ENCODE measurements around the gene WDR1.

The WDR1 gene, protein sequence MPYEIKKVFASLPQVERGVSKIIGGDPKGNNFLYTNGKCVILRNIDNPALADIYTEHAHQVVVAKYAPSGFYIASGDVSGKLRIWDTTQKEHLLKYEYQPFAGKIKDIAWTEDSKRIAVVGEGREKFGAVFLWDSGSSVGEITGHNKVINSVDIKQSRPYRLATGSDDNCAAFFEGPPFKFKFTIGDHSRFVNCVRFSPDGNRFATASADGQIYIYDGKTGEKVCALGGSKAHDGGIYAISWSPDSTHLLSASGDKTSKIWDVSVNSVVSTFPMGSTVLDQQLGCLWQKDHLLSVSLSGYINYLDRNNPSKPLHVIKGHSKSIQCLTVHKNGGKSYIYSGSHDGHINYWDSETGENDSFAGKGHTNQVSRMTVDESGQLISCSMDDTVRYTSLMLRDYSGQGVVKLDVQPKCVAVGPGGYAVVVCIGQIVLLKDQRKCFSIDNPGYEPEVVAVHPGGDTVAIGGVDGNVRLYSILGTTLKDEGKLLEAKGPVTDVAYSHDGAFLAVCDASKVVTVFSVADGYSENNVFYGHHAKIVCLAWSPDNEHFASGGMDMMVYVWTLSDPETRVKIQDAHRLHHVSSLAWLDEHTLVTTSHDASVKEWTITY

DNA sequence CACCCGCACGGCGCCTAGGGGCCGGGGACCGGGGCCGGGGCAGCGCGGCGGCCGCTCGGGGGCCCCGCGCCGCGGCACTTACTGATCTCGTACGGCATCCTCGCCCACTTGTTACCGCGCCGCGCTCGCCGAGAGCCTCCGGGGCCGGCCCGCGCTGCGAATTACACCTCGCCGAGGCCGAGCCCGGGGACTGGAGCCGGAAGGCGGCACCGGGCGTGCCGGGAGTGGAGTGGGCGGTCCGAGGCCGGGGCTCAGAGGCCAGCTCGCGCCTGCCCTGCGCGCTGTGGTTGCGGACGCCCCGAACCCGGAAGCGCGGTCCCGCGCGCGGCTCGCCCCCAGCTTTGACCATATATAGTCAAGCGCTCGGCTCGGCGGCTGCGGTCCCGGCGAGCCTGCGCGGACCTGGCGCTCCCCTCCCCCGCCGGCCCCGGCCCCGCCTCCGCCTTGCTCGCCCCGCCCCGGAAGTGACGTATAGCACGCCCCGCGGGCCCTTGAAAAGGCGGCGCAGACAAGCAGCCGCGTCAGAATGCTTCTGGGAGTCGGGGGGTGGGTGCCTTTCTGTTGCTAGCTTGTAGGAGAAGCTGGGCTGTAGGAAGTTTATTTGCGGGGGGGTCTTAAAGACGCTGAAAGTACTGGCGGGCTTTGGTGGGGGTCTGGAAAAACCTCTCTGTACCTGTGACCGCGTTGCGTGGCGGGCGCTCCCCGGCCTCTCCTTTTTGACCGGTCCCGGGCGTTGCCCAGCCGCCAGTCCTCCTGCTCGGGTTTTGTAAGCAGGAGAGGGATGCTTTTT, at the start of gene WDR1:
Gene WDR1, minus strand, starts transcription at position 231 of the 790 bp plus-strand sequence. Its CDS starts 133 bp downstream, at position 98.
- TF ChIP-seq, protein P1, sequence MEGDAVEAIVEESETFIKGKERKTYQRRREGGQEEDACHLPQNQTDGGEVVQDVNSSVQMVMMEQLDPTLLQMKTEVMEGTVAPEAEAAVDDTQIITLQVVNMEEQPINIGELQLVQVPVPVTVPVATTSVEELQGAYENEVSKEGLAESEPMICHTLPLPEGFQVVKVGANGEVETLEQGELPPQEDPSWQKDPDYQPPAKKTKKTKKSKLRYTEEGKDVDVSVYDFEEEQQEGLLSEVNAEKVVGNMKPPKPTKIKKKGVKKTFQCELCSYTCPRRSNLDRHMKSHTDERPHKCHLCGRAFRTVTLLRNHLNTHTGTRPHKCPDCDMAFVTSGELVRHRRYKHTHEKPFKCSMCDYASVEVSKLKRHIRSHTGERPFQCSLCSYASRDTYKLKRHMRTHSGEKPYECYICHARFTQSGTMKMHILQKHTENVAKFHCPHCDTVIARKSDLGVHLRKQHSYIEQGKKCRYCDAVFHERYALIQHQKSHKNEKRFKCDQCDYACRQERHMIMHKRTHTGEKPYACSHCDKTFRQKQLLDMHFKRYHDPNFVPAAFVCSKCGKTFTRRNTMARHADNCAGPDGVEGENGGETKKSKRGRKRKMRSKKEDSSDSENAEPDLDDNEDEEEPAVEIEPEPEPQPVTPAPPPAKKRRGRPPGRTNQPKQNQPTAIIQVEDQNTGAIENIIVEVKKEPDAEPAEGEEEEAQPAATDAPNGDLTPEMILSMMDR (IDR thresholded peaks at IDR 0.05; ENCODE audit: extremely low read depth, missing control alignments): no peak
- DNase-seq (ENCODE audit: low spot score): peak; percentile 98

DNA sequence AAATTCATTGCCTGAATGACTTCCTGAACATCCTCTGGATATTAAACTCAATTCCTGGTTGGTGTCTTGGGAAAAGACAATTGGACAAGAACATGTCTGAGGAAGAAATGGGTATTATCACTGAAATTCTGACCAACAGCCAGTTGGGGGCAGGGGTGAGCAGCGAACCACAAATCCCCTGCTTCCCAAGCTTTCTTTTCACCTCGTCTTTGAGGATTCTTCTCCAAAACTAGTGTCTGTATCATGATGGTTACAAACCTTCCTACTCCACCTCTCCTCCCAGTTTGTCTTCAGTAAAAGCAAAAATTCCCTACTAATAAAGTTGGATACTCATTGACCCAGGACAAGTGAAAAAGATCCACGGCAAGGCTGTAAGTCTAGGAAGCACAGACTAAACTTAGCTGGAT, 48.3 kb upstream of the WDR1 start:
- TF ChIP-seq, protein P1 (IDR thresholded peaks at IDR 0.05; ENCODE audit: extremely low read depth, missing control alignments): peak; percentile 15
- DNase-seq (ENCODE audit: low spot score): peak; percentile 54

DNA sequence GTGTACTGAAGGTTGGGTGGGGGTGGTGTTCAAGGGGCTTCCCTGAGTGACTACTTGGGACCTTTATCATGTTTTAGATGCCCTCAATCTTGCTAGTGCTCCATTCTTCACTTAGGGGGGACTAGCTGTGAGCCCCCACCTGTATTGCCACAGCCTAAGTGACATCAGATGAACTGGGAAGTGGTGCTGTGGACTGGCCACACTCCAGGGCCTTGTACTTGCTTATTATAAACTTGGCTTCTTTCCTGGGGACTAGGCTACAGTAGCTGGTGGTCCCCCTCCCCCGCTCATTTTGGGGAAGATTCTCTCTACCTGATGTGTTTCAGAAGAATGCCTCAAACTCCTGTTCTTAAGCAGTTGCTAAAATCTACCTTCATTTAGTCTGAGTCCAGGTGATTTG, 46.7 kb upstream of the WDR1 start:
- TF ChIP-seq, protein P1 (IDR thresholded peaks at IDR 0.05; ENCODE audit: extremely low read depth, missing control alignments): no peak
- DNase-seq (ENCODE audit: low spot score): no peak

DNA sequence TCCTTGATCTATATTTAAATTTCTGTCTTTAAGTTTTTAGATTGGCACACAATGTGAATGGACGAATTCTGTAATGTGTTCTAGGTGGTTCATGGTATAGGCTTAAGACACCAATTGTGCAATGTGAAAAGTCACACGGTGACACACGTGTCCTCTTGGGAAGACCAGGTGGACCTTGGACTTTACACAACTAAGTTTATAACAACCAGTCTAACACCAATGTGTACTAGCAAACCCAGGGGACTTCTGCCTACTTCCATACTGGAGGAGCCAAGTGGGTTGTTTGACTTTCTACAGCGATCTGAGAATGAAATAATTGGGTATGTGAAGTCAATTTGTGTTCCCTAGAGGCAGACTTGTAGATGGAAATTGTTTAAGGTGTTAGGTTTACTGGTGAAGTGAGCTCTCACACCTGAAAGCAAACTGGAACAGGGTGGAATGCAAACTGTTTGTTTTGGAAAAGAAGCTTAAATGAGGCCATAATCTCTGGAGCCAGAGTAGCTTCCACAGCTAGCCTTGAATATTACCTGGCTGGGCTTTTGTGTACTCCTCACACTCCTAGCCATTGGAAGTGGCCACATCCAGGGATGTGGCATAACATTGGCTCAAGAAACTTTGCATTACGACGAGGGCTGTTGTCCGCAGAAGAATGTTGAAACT, 45.9 kb upstream of the WDR1 start:
- no peak for DNase-seq (ENCODE audit: low spot score)
- TF ChIP-seq, protein P1 (IDR thresholded peaks at IDR 0.05; ENCODE audit: extremely low read depth, missing control alignments): no peak

DNA sequence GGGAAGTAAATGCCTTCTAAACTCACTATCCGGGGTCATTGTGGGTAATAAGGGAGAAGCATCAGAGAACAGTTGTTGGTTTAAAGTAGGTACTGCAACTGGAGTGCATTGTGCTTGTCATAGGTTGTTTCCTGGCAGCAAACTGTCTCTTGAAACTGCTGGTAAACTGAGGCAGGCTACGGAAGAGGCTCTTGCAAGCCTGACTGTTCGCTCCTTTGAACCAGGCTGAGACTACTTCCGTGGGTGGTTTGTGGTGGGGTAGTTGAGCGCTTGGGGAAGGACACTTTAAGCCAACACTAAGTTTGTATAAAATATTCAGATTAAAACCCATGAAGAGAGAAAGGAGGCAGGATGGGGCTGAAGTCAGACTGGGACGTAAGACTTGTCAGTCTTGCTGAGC, 45.2 kb upstream of the WDR1 start:
- TF ChIP-seq, protein P1 (IDR thresholded peaks at IDR 0.05; ENCODE audit: extremely low read depth, missing control alignments): no peak
- DNase-seq (ENCODE audit: low spot score): no peak

DNA sequence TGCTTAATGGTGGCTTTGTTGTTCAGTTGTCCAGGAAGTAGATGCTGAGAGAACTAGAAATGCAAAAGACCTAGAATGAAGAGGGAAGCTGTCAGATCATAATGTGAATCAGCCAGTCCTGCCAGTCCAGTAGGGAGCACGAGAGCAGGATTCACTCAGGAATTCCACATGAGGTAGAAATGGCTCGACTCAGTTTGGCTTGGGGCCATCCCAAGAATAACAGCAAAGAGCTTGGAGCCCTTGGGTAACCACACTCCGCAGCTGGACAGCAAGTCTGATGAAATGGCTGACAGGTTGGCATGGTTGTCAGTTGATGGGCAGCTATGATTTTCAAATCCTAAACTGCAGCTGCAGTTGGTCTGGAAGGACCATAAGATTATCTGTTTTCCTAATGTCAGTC, 44.5 kb upstream of the WDR1 start:
- TF ChIP-seq, protein P1 (IDR thresholded peaks at IDR 0.05; ENCODE audit: extremely low read depth, missing control alignments): no peak
- DNase-seq (ENCODE audit: low spot score): no peak
